T-helper 22 cell (primary cell): ENCODE results near the gene HOXA5.

Experiments used
- DNase-seq: peaks from one replicate; pipeline ENCODE4 v3.0.0-alpha.2; 2020; ENCODE audit warnings: low read depth

Gene HOXA5

DNA sequence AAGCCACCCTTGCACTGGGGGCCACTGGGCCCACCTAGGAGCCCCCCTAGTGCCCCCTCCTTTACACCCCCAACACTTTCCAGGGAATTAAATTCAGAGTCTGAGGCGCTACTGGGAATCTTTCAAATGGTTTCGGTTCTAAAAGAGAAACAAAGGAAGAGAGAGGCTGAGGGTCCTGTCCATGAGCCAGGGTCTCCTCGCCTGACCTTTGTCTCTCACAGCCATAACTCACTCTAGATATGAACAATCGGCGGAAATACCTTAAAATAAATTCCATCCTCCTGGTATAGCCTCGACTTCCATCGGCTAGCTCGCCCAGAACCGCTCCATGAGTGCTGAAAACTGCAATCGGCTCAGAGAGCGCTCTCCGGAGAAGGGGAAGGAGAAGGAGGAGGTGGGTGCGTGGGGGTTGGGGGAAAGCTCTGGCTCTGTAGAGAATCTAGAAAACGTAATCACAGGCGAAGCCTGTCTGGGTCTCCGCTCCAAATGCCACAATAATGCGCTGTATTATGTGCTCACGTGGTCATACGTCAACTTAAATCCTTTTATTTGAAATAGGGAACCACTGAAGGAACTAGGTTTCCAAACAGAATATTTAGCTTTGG lies 25.5 kb downstream of the HOXA5 start:
- DNase-seq = no peak

DNA sequence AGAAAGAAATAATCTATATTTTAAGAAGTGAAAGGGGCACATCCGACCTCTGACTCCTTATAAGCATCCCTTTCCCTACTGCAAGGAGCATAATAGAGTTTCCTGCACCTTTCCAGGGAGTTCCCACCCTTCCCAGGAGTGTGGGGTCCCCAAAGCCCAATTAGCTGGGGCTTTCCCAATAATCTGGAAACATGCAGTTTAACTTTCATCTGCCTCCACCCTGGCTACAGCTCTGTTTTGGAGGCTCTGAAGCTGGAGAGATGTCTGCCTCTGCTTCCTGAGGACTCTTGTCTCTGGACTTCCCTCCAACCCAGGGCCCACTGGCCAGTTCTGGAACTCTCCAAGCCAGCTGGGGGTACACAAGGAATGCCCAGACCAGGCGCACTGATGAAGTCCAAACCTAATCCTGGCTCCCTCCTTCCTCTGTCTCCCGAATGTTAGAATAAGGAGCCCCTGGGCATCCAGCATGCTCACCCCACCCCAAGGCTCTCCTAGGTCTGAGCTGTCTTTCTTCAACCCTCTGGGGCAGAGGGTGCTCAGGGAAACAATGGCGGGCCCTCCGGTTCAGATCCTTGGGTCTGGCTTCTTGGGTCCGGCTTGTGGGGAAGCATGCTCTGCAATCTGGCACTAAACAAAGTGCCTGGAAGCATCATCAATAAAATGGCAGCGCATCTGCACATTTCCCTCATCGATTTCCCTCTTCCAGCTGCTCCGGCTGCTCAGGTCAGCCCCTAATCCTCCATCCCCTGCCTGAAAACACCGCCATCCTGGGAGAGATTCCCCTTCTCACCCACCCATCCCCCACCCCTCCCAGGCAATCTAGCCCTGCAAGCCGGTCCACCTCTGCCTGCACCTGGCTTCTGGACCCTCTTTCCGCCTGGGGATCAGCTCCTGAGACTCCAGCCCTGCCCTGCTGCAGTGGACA lies 26.3 kb downstream of the HOXA5 start:
- no peak for DNase-seq

DNA sequence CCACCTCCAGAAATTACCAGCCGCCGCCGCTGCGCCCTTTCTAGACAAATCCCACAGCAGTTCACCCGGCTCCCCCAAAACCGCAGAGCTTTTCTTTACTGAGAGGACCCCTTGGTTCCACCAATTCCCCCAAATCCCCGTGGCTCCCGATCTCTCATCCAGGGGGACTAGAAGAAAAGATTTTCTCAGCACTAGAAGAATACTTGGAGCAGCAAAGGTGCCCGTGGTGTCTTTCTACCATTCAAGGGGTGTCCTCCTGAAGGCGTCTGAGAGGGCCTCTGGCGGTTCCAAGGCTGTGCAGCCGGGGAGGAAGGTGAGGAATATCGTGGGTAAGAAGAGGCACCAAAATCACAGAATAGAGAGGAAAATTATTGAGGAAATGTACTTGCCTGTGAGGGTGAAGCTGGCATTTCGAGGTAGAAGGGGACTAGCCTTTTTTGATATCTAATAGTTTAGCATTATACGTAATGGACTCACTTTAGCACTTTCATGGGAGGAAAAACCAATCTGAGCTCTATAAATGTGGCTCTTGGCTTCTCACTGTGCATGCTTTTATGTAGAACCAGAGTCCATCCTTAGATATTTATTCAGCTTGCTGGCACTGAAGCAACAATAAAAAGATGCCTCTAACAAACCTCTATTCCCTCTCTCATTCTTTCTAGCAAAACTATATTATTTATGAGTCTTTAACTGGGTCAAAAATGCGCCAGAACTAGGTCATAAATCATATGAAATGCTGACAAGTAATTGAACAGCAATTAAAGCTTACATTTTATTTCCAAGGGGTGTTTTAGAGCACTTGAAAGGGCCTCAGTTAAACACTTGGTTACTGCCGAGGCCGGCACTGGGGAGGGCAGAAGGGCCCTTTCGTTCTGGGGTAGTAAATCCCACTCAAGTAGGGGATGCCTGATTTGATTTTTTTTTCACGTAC lies 27.2 kb downstream of the HOXA5 start:
- DNase-seq = no peak

DNA sequence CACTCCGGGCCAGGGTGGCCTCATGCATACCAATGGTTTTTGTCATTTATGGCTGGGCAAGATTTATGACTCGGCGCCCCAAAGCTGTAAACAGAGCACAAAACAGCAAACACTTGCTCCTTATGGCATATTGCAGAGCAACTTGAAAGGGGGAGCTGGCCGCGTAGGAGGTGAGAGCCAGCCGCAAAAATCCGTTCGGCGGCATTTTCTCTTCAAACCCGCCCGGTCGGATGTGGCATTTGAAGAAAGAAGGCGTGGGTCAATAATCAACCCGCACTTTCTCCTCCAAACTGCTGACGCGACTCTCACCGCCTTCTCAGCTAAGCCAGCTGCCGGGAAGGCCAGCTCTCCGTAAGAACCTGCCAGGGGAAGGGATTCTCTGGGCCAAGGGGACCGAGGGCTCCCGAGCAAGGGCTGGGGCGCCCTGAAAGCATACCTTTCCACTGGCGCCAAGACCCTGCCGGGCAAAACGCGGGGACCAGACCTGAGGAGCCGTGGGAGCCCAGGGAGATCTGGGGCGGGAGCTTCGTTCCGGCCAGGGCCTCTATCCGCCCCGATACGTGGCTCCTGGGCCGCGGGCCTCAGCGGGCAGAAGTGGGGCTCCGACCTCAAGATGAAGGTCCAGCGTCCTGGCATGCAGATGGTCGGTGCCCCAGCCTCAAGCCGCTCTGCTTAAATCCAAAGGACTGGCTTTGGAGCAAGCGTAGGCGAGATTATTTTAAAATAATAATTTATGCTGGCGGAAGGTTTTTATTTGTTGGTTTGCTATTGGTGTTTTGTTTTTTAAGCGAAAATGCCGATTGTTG lies 28.1 kb downstream of the HOXA5 start:
- DNase-seq = no peak

DNA sequence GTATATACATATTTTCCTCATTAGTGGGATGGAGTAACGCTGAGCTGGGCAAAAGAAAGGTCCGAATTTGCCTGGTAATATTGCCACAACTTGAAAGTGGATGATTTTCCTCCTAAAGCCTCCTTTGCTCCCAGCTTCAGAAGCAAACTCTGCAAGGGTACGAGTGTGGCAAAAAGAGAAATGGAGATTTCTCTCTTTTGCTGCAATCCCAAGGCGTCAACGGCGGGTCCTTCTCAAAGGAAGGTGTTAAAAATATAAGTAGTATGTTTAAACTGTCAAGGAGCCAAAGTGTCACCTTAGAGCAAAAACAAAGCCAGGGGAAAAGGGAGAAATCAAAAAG lies 28.6 kb downstream of the HOXA5 start:
- no peak for DNase-seq

DNA sequence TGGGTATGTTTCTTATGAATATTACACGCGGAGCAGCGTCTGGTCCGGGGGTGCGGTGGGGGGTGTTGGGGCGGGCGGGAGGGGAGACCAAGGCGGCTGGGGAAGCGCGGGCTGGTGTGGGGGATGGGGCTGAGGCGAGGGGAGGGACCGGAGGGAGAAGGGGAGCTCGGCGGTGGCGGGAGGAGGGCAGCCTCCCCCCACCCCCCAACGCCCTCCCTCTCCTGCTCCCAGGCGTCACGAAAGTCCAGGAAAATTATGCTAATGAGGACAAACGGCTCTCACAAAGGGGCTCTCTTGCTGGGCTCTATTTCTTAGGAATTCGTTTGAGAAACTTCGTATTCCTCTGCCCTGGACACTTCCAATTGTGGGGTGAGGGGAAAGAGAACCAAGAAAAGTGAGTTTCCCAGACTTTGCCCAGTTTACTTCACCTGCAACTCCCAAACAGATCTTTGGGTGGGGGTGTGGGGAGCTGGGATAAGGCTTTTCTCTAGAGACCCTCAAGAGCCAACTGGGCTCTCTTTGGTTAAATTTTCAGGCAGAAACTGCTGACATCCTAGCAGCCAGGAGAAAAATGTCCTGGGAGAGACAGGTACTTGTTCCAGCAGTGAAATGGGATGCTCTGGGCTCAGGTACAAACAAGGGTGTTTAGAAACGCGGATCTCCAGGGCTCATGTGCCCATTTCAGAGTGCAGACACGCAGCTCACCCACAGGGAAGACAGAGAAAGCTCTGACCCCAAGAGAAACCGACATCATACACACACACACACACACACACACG lies 29.3 kb downstream of the HOXA5 start:
- no peak for DNase-seq

DNA sequence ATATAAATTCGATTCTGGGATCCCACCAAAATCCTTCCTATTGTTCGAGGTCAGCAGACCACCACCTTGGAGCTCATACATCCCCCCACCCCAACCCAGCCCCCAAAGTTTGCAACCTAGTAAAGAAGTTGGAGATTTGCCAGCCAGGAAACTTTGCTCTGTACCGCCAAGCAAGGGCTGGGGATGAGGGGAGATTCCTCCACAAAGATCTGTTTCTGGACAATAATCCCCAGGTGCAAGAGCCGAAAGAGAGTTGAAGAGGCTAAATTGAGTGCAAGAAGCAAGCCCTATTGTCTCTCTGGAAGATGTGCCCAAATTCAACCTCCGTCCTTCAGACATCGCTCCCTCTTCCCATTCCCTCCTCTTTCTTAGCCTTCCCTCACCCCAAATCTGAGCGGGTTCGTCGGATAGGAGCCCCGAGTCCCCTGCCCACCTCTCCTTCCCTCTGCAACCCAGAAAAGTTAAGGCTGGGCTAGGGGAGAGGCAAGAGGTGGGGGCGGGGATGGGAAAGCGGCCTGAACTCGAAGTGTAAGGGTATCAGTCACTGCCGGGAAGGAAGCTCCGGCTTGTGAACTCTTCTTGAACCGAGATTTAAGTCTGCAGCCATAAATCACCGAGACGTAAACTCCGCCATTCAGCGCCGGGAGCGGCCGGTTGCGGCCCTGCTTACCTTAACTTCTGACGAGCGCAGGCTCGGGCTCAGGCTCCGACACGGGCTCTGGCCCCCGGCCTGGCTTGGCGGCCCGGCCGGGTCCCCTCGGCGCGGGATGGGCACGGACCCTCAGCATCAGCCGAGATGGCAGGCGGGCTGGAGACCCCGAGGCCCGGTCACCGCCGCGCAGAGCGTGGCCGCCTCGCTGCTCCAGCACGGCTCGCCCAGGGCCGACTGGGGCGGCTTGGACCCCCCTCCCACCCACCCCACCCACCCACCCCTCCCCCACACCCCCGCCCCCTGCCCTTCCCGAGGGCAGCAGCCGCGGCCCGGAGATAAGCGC lies 30.2 kb downstream of the HOXA5 start:
- DNase-seq = no peak

DNA sequence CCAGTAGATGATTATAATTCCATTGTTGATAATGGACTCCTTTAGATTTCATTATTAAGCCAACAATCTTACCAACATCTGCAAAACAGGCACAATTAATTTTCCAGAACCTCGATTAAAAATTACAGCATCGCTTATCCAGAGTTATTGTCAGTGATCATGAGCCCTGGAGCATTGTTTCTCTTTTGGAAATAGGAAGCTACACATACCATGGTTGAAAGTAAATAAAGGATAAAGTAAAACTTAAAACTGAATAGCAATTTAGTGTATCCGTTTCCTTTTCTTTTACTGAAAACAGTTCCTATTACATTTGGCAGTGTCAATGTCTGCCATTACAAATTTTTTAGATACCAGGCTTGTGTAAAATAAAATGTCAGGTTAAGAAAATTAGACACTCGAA lies 31.1 kb downstream of the HOXA5 start:
- no peak for DNase-seq

DNA sequence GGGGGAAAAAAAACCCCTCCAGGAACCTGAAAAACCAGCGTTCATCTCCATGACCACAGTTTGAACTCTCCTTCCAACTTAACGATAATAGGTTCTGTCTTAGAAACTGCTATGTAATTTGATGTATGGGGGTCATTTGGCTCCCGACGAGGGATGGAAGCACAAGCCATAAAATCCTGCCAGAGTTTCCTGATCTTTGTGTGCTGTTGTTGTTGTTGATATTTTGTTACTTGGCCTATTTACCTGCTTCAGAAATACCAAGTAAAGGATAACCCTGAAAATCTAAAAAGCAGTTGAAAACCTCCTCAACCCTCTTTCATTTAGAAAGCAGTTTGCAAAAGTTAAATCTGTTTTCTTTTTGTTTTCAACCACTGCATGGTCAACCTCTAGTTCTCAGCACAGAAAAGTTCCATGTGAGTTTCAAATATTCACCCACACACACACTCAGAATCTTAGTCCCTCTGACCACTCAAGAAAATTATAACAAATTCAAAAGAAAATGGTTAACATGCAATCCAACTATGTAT lies 31.7 kb downstream of the HOXA5 start:
- DNase-seq = no peak

DNA sequence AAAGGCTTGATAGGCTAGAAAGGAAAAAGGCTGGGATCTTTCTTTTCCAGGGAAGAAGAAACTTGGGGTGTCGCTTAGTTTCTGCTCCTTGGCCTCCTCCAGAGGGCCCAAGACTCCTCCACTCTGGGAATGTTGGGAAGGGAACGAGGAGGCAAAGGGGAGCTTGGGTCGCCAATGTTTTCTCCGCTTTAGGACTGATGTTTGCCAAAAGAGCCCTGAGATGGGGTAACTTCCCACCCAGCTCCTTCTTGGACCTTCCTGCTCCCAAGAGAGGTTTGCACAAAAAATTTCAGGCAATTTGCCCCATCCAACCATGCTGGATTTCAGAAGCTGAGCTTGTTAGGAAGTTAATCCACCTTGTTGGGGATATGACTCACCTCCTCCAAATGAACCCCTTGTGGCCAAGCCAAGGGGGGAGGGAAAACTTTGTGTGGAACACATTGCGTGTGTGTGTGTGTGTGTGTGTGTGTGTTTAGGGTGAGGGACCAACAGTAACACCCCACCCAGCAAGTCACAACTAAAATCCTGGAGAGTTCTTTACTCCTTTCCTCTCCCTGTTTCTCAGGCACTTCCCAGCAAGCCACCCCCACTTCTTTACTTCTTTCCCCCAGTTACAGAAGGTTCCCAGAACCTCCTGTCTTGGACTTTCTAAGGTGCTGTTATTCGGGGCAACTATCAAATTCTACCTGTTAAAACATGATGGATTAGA lies 32.3 kb downstream of the HOXA5 start:
- DNase-seq = no peak

DNA sequence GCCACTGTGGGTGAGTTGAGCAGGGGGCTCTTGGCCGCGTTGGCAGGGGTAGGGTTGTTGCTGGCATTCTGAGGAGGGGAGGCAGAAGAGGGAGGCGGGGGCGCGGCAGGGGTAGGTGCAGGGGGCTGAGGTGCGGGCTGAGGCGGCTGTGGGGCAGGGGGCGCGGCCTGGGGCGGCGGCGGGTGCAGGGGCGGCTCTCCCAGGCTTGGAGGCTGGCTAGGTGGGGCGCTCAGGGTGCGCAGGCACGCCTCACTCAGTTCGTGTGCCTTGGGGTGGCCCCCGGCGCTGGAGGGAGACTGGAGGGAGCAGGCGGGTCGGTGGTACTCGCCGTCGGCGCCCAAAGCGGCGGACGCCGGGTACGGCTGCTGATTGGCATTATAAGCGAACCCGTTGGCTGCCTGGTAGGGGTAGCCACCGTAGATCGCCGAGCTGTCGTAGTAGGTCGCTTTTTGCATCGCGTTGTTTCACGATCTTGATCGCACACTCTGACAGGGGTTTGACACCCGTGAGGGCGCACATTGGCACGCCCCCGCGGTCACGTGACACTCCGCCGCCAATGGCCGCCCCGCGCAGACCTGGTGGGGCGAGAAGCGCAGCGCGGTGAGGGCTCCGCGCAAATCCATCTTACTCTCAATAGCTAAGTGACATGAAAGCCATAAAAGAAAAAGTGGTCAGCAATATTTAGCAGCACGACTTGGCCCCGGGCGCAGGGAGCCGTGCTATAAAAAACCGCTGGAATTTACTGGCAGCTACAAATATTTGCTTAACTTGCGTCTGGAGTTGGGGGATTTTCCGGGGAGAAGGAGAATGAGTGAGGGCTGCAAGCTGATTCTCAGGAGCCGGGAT lies 33.1 kb downstream of the HOXA5 start:
- DNase-seq = no peak

DNA sequence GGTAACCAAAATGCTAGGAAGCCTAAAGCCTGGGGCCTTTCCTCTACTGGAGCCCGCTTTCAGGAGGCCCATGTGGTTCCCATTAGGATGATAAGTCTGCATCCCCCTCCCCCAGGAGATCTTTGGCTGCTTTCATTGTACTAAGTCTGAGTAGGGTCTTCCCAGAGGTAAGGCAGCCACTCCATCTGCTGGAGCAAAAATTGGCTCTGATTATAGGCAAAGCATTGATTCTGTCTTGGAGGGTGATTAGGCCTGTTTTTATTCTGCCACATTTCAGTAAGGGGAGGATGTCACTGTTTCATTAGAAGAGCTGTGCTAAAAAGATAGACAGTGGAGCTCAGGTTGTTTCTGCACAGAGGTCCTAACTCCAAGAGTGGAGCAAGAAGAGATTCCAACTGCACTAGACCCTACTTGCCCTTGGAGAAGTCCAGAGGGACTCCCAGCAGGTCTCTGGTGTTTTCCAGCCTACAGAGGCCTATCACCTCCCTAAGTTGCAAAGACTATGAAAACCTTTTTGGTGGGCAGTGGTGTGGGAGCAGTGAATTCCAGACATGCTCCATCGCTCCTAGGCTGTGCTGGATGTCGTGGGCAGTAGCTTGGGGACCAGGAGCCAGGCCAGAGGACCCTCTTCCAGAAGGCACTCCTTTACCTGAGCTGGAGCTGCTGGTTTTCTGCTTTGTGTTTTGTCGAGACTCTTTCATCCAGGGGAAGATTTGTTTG lies 33.9 kb downstream of the HOXA5 start:
- DNase-seq = no peak

DNA sequence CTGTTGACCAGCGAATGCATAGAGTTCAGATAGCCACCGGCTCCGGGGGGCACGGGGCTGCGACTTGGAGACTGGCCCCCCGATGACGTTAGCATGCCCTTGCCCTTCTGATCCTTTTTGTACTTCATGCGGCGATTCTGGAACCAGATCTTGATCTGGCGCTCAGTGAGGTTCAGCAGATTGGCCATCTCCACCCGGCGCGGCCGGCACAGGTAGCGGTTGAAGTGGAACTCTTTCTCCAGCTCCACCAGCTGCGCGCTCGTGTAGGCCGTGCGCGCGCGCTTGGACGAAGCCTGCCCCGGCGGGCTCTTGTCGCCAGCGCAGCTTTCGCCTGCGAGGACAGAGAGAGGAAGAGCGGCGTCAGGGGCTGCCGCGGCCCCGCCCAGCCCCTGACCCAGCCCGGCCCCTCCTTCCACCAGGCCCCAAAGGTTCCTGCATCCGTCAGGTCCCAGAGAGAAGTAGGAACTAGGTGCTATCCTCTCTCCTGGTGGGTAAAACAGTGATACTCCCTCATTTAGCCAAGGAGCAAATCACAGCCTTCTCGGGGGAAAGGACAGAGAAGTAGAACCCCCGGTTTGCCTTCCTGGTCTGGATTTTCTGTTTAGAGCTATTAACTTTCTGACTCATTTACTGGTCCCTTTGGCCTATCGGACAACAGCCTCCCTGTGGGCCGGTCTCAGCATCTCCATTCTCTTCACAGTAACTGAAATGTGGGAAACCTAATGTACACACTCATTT lies 34.9 kb downstream of the HOXA5 start:
- no peak for DNase-seq

DNA sequence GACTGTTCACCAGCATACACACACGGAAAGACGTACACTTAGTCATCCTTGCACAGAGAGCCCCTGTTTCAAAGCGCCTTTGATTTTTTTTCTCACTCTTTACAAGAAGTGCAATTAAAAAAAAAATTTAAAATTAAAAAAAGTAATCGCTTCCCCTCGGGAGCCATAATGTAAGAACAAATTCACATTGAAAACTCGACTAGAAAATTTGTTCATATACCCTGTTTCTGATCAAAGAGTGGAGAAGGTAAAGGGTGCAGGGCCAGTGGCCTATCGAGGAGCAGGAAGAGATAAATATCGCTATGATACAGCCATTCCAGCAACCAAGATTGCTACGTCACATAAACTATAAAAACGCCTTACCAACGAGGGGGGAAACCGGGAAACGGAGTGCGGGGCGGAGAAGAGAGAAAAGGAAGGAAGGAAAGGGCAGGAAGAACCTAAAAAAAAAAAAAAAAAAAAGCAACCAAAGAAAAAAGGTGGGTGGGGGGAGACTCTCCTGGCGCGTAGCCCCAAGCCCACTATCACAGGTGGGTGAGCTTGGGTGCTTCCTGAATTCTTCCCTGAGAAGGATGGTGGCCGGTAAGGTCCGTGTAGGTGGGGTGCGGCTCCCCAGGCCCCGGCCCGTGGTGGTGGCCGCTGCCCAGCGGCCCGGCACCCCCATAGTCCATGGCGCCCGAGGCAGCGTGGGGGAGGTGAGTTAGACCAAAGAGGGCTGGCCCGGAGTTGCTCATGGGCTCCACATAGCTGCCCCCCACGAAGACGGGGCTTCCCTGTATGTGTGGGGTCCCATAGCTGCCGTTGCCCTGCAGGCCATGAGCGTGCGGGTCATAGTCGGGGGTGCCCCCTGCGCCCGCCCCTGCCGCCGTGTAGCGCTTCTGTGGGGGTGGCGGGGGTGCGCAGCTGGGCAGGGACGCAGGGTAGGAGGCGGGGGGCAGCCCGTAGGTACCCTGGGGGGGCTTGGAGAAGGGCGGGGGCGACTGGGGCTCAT lies 35.8 kb downstream of the HOXA5 start:
- no peak for DNase-seq

DNA sequence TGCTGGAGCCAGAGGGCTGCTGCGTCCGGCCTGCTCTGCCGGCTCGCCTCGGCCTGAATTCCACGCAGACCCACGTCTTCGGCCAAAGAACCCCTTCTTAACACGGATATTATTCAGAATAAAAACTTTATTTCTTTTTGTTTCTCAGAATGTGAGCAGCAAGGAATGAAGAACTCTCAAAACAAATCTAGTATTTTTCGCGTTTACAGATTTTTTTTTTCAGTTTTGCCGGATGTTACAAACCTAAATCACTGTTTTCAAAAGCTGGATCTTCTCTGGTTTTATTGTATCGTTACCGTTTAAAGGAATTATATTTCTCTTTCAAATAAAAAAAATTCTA lies 36.6 kb downstream of the HOXA5 start:
- DNase-seq = no peak
